Lower lobe of right lung (tissue), 2 donors: ENCODE results near the gene SGSM1. TPM values are rescaled to one million over a fixed set of nuclear protein-coding genes. Genes with fewer than 3 reads are reported as not detected.
A peak's percentile ranks its signal among the peaks of the same experiment; 100 is the strongest.

Experiments
- ATAC-seq, 2 donors: fragments of 200-7000 bp; cut with Tn5 transposase; one replicate each; pipeline ENCODE4 v1.9.1; 2020 to 2022; ENCODE audit warnings: mild to moderate bottlenecking in 2 of 2, moderate library complexity in 2 of 2
- DNase-seq: peaks from one replicate; pipeline ENCODE4 v3.0.0-alpha.2; 2020
- H3K27ac ChIP-seq: fragments of 200-600 bp; one replicate; pipeline ENCODE4 v1.8.0; 2022
- H3K27me3 ChIP-seq: fragments of 200-600 bp; one replicate; pipeline ENCODE4 v1.8.0; 2022; ENCODE audit warnings: low read depth
- H3K36me3 ChIP-seq: fragments of 200-600 bp; one replicate; pipeline ENCODE4 v1.8.0; 2022; ENCODE audit warnings: mild to moderate bottlenecking
- H3K4me1 ChIP-seq: fragments of 200-600 bp; one replicate; pipeline ENCODE4 v1.8.0; 2022
- H3K4me3 ChIP-seq: fragments of 200-600 bp; one replicate; pipeline ENCODE4 v1.8.0; 2022; ENCODE audit warnings: mild to moderate bottlenecking
- H3K9me3 ChIP-seq: fragments of 200-600 bp; one replicate; pipeline ENCODE4 v1.8.0; 2022
- intact Hi-C: fragments of 100-400 bp; cut with DNase I; formaldehyde crosslinking; loops from one replicate; pipeline ENCODE4 v1.11.0; 2022
- total RNA-seq: library from RNA; stranded (reverse); fragmentation: NEBNext Ultra II Directional; extraction: Animal tissue kit (Norgen Biotek cat#: 25700); gene quantifications from one replicate; pipeline ENCODE4 v1.2.1, GENCODE V29; 2021
- TF ChIP-seq, protein P1 (sequence below): fragments of 200-600 bp; IDR thresholded peaks from one replicate; pipeline ENCODE4 v1.8.0; 2022; ENCODE audit warnings: antibody characterized with exemption, mild to moderate bottlenecking
- donor health status: DM: no; HTN: yes; CAD: no; lungs with severe emphysema.

Gene SGSM1
- total RNA-seq, 1 donor from 2014 or later: 2.9 TPM

DNA sequence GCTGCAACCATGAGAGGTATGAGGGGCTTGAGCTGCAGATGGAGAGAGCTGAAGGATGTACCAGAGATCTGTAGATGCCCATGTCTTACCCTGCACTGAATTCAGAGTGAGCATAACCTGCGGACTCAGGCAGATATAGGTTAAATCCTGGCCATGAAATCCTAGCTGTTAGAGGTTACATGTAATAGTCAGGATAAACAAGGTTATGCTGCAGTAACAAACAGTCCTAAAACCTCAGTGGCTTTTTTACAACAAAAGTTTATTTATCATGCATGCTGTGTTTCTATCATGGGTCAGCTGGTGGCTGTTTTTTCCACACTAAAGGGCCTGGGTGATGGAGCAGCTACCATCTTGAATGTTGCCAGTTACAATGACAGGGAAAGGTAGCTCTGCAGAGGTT, 70.7 kb downstream of the SGSM1 start:
- Histone ChIP-seq H3K27me3 (no peaks in the 10 kb centered on the region), H3K4me1 (no peaks in the 10 kb centered on the region), H3K9me3 (no peaks in the 10 kb centered on the region), H3K27ac (no peak overlapping the region), H3K36me3 (no peaks in the 10 kb centered on the region), H3K4me3 (no peak overlapping the region)
- DNase-seq: no peak
- intact Hi-C loops: no loop called here
- no peak for ATAC-seq
- TF ChIP-seq, protein P1, sequence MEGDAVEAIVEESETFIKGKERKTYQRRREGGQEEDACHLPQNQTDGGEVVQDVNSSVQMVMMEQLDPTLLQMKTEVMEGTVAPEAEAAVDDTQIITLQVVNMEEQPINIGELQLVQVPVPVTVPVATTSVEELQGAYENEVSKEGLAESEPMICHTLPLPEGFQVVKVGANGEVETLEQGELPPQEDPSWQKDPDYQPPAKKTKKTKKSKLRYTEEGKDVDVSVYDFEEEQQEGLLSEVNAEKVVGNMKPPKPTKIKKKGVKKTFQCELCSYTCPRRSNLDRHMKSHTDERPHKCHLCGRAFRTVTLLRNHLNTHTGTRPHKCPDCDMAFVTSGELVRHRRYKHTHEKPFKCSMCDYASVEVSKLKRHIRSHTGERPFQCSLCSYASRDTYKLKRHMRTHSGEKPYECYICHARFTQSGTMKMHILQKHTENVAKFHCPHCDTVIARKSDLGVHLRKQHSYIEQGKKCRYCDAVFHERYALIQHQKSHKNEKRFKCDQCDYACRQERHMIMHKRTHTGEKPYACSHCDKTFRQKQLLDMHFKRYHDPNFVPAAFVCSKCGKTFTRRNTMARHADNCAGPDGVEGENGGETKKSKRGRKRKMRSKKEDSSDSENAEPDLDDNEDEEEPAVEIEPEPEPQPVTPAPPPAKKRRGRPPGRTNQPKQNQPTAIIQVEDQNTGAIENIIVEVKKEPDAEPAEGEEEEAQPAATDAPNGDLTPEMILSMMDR: no peak

GRCh38 chr22:24878969-24879368, 73.0 kb downstream of the SGSM1 start:
- no peak overlapping the region for H3K4me3 ChIP-seq
- no peak for ATAC-seq
- H3K36me3 ChIP-seq: no peaks in the 10 kb centered on the region
- H3K9me3 ChIP-seq: no peaks in the 10 kb centered on the region
- no peak for DNase-seq
- no peaks in the 10 kb centered on the region for H3K27me3 ChIP-seq
- H3K4me1 ChIP-seq: no peaks in the 10 kb centered on the region
- no peak overlapping the region for H3K27ac ChIP-seq
- TF ChIP-seq, protein P1: no peak
- intact Hi-C loops: no loop called here

DNA sequence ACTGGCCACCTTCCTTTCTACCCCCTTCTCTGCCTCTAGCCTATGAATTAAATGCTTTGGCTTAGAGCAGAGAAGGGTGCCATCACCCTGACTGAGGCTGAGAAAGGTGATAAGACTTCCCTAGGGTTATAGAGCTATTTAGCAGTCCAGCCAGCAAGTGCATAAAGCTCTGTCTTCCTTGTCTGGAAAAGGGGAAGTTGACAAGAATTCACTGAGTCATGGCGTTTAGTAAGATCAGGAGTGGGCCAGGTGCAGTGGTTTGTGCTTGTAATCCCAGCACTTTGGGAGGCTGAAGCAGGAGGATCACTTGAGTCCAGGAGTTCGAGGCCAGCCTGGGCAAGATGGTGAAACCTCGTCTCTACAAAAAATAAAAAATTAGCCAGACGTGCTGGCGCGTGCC, 77.4 kb downstream of the SGSM1 start:
- TF ChIP-seq, protein P1: no peak
- DNase-seq: peak; percentile 20
- H3K9me3 ChIP-seq: no peaks in the 10 kb centered on the region
- no peak for ATAC-seq
- no peaks in the 10 kb centered on the region for H3K27me3 ChIP-seq
- no peak overlapping the region for H3K27ac ChIP-seq
- H3K4me1 ChIP-seq: no peaks in the 10 kb centered on the region
- intact Hi-C loops: no loop called here
- no peaks in the 10 kb centered on the region for H3K36me3 ChIP-seq
- no peak overlapping the region for H3K4me3 ChIP-seq

DNA sequence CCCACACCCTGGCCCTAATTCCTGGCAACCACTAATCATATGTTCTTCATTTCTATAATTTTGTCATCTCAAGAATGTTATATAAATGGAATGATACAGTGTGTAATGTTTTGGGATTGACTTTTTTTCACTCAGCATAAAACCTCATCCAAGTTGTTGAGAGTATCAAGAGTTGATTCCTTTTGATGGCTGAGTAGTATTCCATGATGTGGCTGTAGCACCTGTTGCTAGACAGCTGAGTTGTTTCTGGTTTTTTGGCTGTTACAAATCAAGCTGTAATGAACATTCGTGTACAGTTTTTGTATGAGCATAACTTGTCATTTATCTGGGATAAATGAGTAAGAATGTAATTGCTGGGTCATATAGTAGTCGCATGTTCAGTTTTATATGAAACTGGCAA, 81.2 kb downstream of the SGSM1 start:
- TF ChIP-seq, protein P1: no peak
- ATAC-seq (no peak), DNase-seq (no peak)
- H3K27me3 ChIP-seq: no peaks in the 10 kb centered on the region
- intact Hi-C loops: no loop called here
- H3K36me3 ChIP-seq: no peaks in the 10 kb centered on the region
- H3K27ac ChIP-seq: no peak overlapping the region
- no peaks in the 10 kb centered on the region for H3K4me1 ChIP-seq
- H3K9me3 ChIP-seq: no peaks in the 10 kb centered on the region
- no peak overlapping the region for H3K4me3 ChIP-seq

DNA sequence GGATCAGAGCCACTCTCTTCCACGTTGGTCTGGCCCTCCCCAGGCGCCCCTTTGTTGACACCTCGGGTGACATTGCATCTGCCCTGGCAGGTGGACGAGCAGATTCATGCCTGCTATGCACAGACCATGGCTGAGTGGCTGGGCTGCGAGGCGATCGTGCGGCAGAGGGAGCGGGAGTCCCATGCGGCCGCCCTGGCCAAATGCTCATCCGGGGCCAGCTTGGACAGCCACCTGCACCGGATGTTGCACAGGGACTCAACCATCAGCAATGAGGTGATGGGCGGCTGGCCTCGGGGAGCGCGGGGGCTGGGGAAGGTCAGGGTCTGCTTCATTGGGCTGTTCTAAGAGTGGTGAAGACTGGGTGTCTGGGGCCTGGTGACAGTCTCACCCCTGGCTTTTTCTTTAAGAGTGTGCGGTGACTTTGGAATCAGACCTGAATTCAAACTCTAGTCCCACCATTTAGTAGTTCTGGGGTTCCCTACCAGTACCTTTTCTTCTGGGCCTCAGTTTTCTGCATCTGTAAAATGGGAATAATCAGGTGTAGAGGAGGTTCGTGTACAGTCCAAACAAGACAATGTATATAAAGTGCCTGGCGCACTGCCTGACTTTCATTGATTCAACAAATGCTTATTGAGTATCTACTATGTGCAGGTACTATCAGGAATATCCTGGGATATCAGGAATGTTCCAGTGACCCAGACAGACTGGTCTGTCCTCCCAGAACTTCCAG, 87.5 kb downstream of the SGSM1 start:
- H3K27me3 ChIP-seq: no peaks in the 10 kb centered on the region
- no peaks in the 10 kb centered on the region for H3K9me3 ChIP-seq
- DNase-seq: peak; percentile 47
- intact Hi-C loops: no loop called here
- no peak overlapping the region for H3K4me3 ChIP-seq
- TF ChIP-seq, protein P1: no peak
- H3K27ac ChIP-seq: peak overlapping the region; percentile 79
- H3K36me3 ChIP-seq: no peaks in the 10 kb centered on the region
- peaks cover 15% of the 10 kb centered on the region for H3K4me1 ChIP-seq
- no peak for ATAC-seq
